Measurements from ENCODE around the gene RPTOR. TPM values are rescaled to one million over a fixed set of nuclear protein-coding genes. Genes with fewer than 3 reads are reported as not detected.
"Not testable (repeated sequence)": the region's sequence is repeated elsewhere in the genome, so short reads cannot be mapped to it uniquely, and the experiment has no call there.

The RPTOR gene
- total and polyA plus RNA-seq, 2 experiments from 2014 or later = 6.6 to 16.1 TPM

DNA sequence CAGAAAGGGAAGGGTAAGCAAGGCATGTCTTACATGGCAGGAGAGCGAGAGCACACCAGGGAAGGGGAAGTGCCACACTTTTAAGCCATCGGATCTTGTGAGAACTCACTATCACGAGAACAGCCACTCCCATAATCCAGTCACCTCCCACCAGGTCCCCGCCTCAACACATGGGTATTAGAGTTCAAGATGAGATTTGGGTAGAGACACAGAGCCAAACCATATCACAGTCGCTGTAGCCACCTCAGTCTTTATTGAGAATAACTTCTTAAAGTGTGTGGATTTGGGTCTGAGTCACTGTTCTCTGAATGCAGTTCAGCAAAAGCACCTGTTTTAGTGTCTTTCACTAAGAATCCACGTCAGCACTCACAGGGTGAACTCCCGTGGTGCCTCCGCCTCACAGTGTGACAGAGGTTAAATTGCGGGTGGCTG, 251.8 kb downstream of the RPTOR start:
- peaks cover 25% of the 10 kb centered on the region for H3K4me1 ChIP-seq (ENCODE audit: insufficient read depth)
- no peak overlapping the region for H2AFZ ChIP-seq
- no peaks in the 10 kb centered on the region for H3K36me3 ChIP-seq (ENCODE audit: low read depth)
- no peak overlapping the region for H3K9ac ChIP-seq
- no peaks in the 10 kb centered on the region for H3K9me3 ChIP-seq (ENCODE audit: low read depth)
- H3K4me3 ChIP-seq = no peak overlapping the region
- no peak for TF ChIP-seq EZH2 (IDR thresholded peaks at IDR 0.05; ENCODE audit: insufficient read depth, poor library complexity, severe bottlenecking)
- no peak for TF ChIP-seq EZH2phosphoT487 (IDR thresholded peaks at IDR 0.05; ENCODE audit: insufficient read depth, low read depth)
- in situ Hi-C loops (cut with MboI) = no loop called here
- no peak overlapping the region for H3K4me2 ChIP-seq (ENCODE audit: unreplicated experiment)
- DNase-seq = no peak
- no peaks in the 10 kb centered on the region for H4K20me1 ChIP-seq (ENCODE audit: insufficient read depth)
- H3F3A ChIP-seq (ENCODE audit: insufficient read depth) = peaks cover 10% of the 10 kb centered on the region; the same call in 1 of the 2 replicates
- no peak overlapping the region for H3K27ac ChIP-seq
- 93 to 94% methylated on average over 9 of the region's 9 CpGs for WGBS, 2 experiments (ENCODE audit: low coverage in 1 of 2, low lambda C conversion rate in 2 of 2, missing lambda C conversion rate in 2 of 2)
- no peaks in the 10 kb centered on the region for H3K79me2 ChIP-seq (ENCODE audit: insufficient read depth)
- H3K27me3 ChIP-seq (replicated peaks; ENCODE audit: insufficient read depth) = no peaks in the 10 kb centered on the region
- H3K9me2 ChIP-seq (ENCODE audit: insufficient read depth) = no peaks in the 10 kb centered on the region

DNA sequence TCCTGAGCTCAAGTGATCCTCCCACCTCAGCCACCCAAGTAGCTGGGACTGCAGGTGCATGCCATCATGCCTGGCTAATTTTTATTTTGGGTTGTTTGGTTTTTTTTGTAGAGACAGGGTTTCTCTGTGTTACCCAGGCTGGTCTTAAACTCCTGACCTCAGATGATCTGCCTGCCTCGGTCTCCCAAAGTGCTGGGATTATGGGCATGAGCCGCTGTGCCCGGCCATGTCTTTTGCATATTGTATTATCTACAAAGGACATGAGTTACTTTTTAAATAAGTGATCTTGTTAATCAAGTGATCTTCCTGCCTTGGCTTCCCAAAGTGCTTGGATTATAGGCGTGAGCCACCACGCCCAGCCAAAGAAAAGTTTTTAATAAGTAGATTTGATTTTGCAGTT, 252.6 kb downstream of the RPTOR start:
- 97% methylated on average over 5 of the region's 5 CpGs for WGBS, 2 experiments (ENCODE audit: low coverage in 1 of 2, low lambda C conversion rate in 2 of 2, missing lambda C conversion rate in 2 of 2)
- H3K27me3 ChIP-seq (replicated peaks; ENCODE audit: insufficient read depth); H3K9me3 ChIP-seq (ENCODE audit: low read depth); DNase-seq; H3K4me3 ChIP-seq; H3K4me2 ChIP-seq (ENCODE audit: unreplicated experiment); H2AFZ ChIP-seq; H3F3A ChIP-seq (ENCODE audit: insufficient read depth); H3K9me2 ChIP-seq (ENCODE audit: insufficient read depth); H4K20me1 ChIP-seq (ENCODE audit: insufficient read depth); in situ Hi-C loops (cut with MboI); H3K9ac ChIP-seq; H3K79me2 ChIP-seq (ENCODE audit: insufficient read depth); H3K36me3 ChIP-seq (ENCODE audit: low read depth); H3K27ac ChIP-seq: not testable (repeated sequence)
- H3K4me1 ChIP-seq (ENCODE audit: insufficient read depth) = peaks cover 17% of the 10 kb centered on the region

DNA sequence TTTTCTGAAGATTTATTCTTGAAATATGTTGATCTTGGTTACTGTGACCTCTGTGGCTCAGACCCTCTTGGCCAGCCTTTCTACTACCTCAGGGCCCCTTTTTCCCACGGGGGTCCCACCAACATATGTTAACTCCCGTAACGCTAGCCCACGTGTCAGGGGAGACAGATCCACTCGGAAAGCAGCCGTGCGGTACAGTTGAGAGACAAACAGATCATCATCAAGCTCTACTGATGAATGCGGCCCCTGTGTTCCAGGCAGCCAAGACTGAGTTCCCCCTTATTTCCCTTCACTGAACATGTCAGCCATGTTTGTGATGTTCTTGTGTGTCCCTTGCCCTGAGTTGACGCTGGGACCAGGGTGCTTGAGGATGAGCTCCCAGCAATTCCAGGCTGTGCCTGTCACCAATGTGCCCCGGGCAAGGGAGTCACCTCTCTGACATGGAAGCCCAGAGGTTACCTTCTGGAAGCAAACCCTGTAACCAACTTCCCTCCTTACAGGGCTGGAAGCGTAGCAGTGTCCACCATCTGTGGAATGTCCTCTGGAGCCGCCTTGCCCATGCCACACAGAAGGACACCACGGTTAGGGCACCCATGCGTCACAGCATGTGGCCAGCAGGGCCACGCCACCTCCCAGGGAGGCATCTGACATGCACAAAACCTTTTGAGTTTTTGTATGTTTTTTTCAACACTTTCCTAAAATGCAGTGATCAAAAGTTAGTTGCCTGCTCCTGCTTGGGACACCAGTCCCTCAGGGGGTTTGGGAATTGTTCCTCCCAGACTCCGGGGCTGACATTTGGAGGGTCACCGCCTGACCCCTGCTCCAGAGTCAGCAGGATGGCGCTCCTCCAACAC, 253.3 kb downstream of the RPTOR start:
- Histone ChIP-seq H3K79me2 (ENCODE audit: insufficient read depth) (no peaks in the 10 kb centered on the region), H3K27me3 (replicated peaks; ENCODE audit: insufficient read depth) (no peaks in the 10 kb centered on the region), H3K9me3 (ENCODE audit: low read depth) (no peaks in the 10 kb centered on the region), H3K4me2 (ENCODE audit: unreplicated experiment) (no peak overlapping the region), H3K4me3 (no peak overlapping the region), H3K9me2 (ENCODE audit: insufficient read depth) (no peaks in the 10 kb centered on the region), H3F3A (ENCODE audit: insufficient read depth) (no peaks in the 10 kb centered on the region), H3K27ac (no peak overlapping the region), H3K36me3 (ENCODE audit: low read depth) (no peaks in the 10 kb centered on the region), H4K20me1 (ENCODE audit: insufficient read depth) (no peaks in the 10 kb centered on the region), H2AFZ (no peak overlapping the region), H3K4me1 (ENCODE audit: insufficient read depth) (peaks cover 10% of the 10 kb centered on the region), H3K9ac (no peak overlapping the region)
- DNase-seq = no peak
- in situ Hi-C loops (cut with MboI) = no loop called here
- 94 to 95% methylated on average over 18 of the region's 18 CpGs for WGBS, 2 experiments (ENCODE audit: low coverage in 1 of 2, low lambda C conversion rate in 2 of 2, missing lambda C conversion rate in 2 of 2)
- no peak for TF ChIP-seq EZH2 (IDR thresholded peaks at IDR 0.05; ENCODE audit: insufficient read depth, poor library complexity, severe bottlenecking)
- TF ChIP-seq EZH2phosphoT487 (IDR thresholded peaks at IDR 0.05; ENCODE audit: insufficient read depth, low read depth) = no peak

DNA sequence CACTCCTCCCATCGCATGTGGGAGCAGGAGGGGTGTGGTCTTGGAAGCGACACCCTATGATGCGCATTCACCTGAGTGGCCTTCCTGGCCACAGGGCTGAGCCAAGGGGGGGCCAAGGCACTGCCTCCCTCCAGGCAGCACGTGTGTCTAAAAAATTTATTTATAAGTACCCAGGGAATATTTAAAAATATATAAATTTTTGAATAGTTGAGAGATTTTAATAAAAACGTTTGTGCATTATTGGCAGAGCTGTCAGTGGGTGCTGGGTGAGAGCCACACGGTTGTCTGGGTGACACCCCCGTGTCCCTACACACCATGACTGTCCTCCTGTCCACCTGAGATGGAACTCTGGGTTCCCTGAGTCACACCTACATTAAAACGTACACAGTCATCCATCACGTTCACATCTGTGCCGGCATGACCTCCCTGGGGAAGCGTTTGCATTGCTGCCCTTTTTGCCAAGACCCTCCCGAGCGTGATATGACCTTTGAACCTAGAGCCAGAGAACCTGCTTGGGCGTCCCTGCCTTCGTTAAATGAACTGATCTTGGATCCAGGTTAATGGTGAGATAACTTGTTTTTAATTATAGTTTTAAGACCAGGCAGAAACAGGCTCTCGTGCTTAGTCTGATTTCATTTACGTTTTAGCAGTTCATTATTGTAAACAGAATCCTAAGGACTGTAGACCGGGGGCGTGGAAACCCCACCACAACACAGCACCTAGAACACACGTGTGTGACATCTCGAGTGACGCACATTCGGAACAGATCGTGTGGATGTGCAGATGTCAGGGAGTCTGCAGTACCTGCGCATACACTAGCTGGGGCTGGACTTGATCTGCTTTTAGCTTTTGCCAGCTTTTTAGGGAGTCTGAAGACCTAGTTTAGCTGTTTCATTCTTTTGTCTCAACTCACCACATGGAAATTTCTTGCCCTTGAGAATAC, 254.2 kb downstream of the RPTOR start:
- H3F3A ChIP-seq (ENCODE audit: insufficient read depth) = no peaks in the 10 kb centered on the region
- H4K20me1 ChIP-seq (ENCODE audit: insufficient read depth) = no peaks in the 10 kb centered on the region
- no peak overlapping the region for H3K4me2 ChIP-seq (ENCODE audit: unreplicated experiment)
- DNase-seq = no peak
- no peak overlapping the region for H3K4me3 ChIP-seq
- H3K9me2 ChIP-seq (ENCODE audit: insufficient read depth) = no peaks in the 10 kb centered on the region
- H3K27ac ChIP-seq = no peak overlapping the region
- H3K79me2 ChIP-seq (ENCODE audit: insufficient read depth) = no peaks in the 10 kb centered on the region
- in situ Hi-C loops (cut with MboI) = no loop called here
- 91 to 92% methylated on average over 25 of the region's 25 CpGs for WGBS, 2 experiments (ENCODE audit: low coverage in 1 of 2, low lambda C conversion rate in 2 of 2, missing lambda C conversion rate in 2 of 2)
- H3K27me3 ChIP-seq (replicated peaks; ENCODE audit: insufficient read depth) = no peaks in the 10 kb centered on the region
- H3K36me3 ChIP-seq (ENCODE audit: low read depth) = no peaks in the 10 kb centered on the region
- H3K4me1 ChIP-seq (ENCODE audit: insufficient read depth) = peaks cover 3% of the 10 kb centered on the region
- no peak for TF ChIP-seq EZH2 (IDR thresholded peaks at IDR 0.05; ENCODE audit: insufficient read depth, poor library complexity, severe bottlenecking)
- TF ChIP-seq EZH2phosphoT487 (IDR thresholded peaks at IDR 0.05; ENCODE audit: insufficient read depth, low read depth) = no peak
- H3K9me3 ChIP-seq (ENCODE audit: low read depth) = no peaks in the 10 kb centered on the region
- H3K9ac ChIP-seq = no peak overlapping the region
- H2AFZ ChIP-seq = no peak overlapping the region
